SU-DHL-6 (cell line): ENCODE results near the gene PRDM16.

Experiments used
- CTCF ChIP-seq: fragments of 200-600 bp; sonication (generic); IDR thresholded peaks from one replicate; pipeline ENCODE4 v1.5.1; 2017; ENCODE audit warnings: antibody characterized with exemption, mild to moderate bottlenecking, low read length, moderate library complexity; ENCODE audit not compliant: insufficient read depth, poor library complexity, severe bottlenecking
- EZH2phosphoT487 ChIP-seq: fragments of 200-600 bp; sonication (generic), shearing (Covaris generic); conservative IDR thresholded peaks from 2 replicates; pipeline ENCODE4 v1.6.1; 2018; ENCODE audit warnings: mild to moderate bottlenecking, antibody characterized with exemption, low read length, moderate library complexity, mixed read lengths

GRCh38 chr1:3357526-3358297 lies 288.7 kb downstream of the PRDM16 start:
- TF ChIP-seq CTCF (no peak), EZH2phosphoT487 (no peak)
